ENCODE data around the gene GRIN2D. TPM values are rescaled to one million over a fixed set of nuclear protein-coding genes. Genes with fewer than 3 reads are reported as not detected.

GRIN2D gene
- total RNA-seq, 1 donor from 2014 or later, result under 0.01 TPM

- FAIRE-seq, result no peak
Measured at GRCh38 chr19:48392860-48393558, 459 bp upstream of the GRIN2D start.

GRCh38 chr19:48394331-48395169, 1.1 kb downstream of the GRIN2D start:
- H3K4me3 ChIP-seq (ENCODE audit: low read depth, low read length), result no peak overlapping the region
- no peak for FAIRE-seq
- H3K36me3 ChIP-seq (ENCODE audit: control insufficient read depth, insufficient read depth, low read length), result peaks cover under 1% of the 10 kb centered on the region
- DNase-seq (ENCODE audit: low read depth), result no peak
- H3K27me3 ChIP-seq (ENCODE audit: control insufficient read depth, insufficient read depth, low read length), result peaks cover 18% of the 10 kb centered on the region
- TF ChIP-seq CTCF (IDR thresholded peaks at IDR 0.05; ENCODE audit: insufficient read depth, low read length, severe bottlenecking), result no peak

More at GRCh38 chr19:48392860-48393558, 459 bp upstream of the GRIN2D start:
- peaks cover 6% of the 10 kb centered on the region for H3K36me3 ChIP-seq (ENCODE audit: control insufficient read depth, insufficient read depth, low read length)
- TF ChIP-seq CTCF (IDR thresholded peaks at IDR 0.05; ENCODE audit: insufficient read depth, low read length, severe bottlenecking), result no peak
- no peak for DNase-seq (ENCODE audit: low read depth)
- peaks cover 18% of the 10 kb centered on the region for H3K27me3 ChIP-seq (ENCODE audit: control insufficient read depth, insufficient read depth, low read length)
- H3K4me3 ChIP-seq (ENCODE audit: low read depth, low read length), result no peak overlapping the region

- Histone ChIP-seq H3K36me3 (ENCODE audit: control insufficient read depth, insufficient read depth, low read length) (no peaks in the 10 kb centered on the region), H3K4me3 (ENCODE audit: low read depth, low read length) (no peak overlapping the region), H3K27me3 (ENCODE audit: control insufficient read depth, insufficient read depth, low read length) (peaks cover 18% of the 10 kb centered on the region)
- DNase-seq (ENCODE audit: low read depth), result no peak
- no peak for FAIRE-seq
- no peak for TF ChIP-seq CTCF (IDR thresholded peaks at IDR 0.05; ENCODE audit: insufficient read depth, low read length, severe bottlenecking)
Measured at GRCh38 chr19:48395170-48395455, 1.6 kb downstream of the GRIN2D start.

GRCh38 chr19:48395499-48395898, 2.0 kb downstream of the GRIN2D start:
- DNase-seq (ENCODE audit: low read depth) (no peak), FAIRE-seq (no peak)
- peaks cover 18% of the 10 kb centered on the region for H3K27me3 ChIP-seq (ENCODE audit: control insufficient read depth, insufficient read depth, low read length)
- H3K36me3 ChIP-seq (ENCODE audit: control insufficient read depth, insufficient read depth, low read length), result no peaks in the 10 kb centered on the region
- no peak for TF ChIP-seq CTCF (IDR thresholded peaks at IDR 0.05; ENCODE audit: insufficient read depth, low read length, severe bottlenecking)
- no peak overlapping the region for H3K4me3 ChIP-seq (ENCODE audit: low read depth, low read length)

- DNase-seq (ENCODE audit: low read depth) (no peak), FAIRE-seq (no peak)
- no peak for TF ChIP-seq CTCF (IDR thresholded peaks at IDR 0.05; ENCODE audit: insufficient read depth, low read length, severe bottlenecking)
- peaks cover 18% of the 10 kb centered on the region for H3K27me3 ChIP-seq (ENCODE audit: control insufficient read depth, insufficient read depth, low read length)
- H3K36me3 ChIP-seq (ENCODE audit: control insufficient read depth, insufficient read depth, low read length), result no peaks in the 10 kb centered on the region
- no peak overlapping the region for H3K4me3 ChIP-seq (ENCODE audit: low read depth, low read length)
Measured at GRCh38 chr19:48396016-48396823, 2.8 kb downstream of the GRIN2D start.

Measured in bronchial epithelial cell (primary cell).